SU-DHL-6 (cell line): Measurements from ENCODE around the gene RUNX2.

Experiments used
- EZH2phosphoT487 ChIP-seq: fragments of 200-600 bp; sonication (generic), shearing (Covaris generic); conservative IDR thresholded peaks from 2 replicates; pipeline ENCODE4 v1.6.1; 2018; ENCODE audit warnings: mild to moderate bottlenecking, antibody characterized with exemption, low read length, moderate library complexity, mixed read lengths
- TF ChIP-seq, protein P1 (sequence below): fragments of 200-600 bp; sonication (generic); IDR thresholded peaks from one replicate; pipeline ENCODE4 v1.5.1; 2017; ENCODE audit warnings: antibody characterized with exemption, mild to moderate bottlenecking, low read length, moderate library complexity; ENCODE audit not compliant: insufficient read depth, poor library complexity, severe bottlenecking

DNA sequence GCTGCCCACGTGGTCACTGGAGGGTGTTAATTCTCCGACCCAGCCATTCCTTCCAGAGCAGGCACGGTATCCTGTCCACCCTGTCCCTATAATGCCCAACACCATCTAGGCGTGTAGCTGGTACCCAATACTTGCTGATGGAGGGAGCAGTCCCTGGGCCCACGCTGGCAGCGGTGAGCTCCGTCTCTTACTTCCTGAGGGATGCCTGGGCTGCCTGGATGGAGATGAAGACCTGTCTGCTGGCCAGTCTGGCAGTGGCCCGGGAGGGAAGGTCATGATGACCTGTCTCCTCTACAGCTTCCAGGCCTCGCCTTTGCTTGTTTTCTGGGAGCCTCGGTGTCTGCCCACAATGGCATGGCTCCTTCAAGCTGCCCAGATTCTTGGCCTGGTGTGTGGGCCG lies 347.5 kb downstream of the RUNX2 start:
- TF ChIP-seq, protein P1, sequence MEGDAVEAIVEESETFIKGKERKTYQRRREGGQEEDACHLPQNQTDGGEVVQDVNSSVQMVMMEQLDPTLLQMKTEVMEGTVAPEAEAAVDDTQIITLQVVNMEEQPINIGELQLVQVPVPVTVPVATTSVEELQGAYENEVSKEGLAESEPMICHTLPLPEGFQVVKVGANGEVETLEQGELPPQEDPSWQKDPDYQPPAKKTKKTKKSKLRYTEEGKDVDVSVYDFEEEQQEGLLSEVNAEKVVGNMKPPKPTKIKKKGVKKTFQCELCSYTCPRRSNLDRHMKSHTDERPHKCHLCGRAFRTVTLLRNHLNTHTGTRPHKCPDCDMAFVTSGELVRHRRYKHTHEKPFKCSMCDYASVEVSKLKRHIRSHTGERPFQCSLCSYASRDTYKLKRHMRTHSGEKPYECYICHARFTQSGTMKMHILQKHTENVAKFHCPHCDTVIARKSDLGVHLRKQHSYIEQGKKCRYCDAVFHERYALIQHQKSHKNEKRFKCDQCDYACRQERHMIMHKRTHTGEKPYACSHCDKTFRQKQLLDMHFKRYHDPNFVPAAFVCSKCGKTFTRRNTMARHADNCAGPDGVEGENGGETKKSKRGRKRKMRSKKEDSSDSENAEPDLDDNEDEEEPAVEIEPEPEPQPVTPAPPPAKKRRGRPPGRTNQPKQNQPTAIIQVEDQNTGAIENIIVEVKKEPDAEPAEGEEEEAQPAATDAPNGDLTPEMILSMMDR = no peak
- no peak for TF ChIP-seq EZH2phosphoT487
